Prostate gland (tissue), 2 donors: ENCODE measurements around the gene MTFMT.

Experiments used
- CTCF ChIP-seq, 4 experiments: fragments of 200-600 bp in 2 of 4; fragments of 450-650 bp in 2 of 4; sonication (generic) in 2 of 4; IDR thresholded peaks; 1 replicate in 3 of 4; 2 replicates in 1 of 4; pipeline ENCODE4 v1.5.1; 2016 to 2019; ENCODE audit warnings: antibody characterized with exemption in 4 of 4, mild to moderate bottlenecking in 2 of 4, moderate library complexity in 2 of 4
- POLR2A ChIP-seq: fragments of 450-650 bp; IDR thresholded peaks from one replicate; pipeline ENCODE4 v1.6.1; 2016; ENCODE audit warnings: antibody characterized with exemption, mild to moderate bottlenecking
- POLR2AphosphoS5 ChIP-seq: sonication (generic); formaldehyde crosslinking; IDR thresholded peaks from one replicate; pipeline ENCODE4 v1.6.1; 2017; ENCODE audit warnings: antibody characterized with exemption

- TF ChIP-seq CTCF (IDR thresholded peaks at IDR 0.05) = no peak
- no peak for TF ChIP-seq POLR2A
- TF ChIP-seq POLR2AphosphoS5 = no peak
Measured at GRCh38 chr15:64979252-64979710, 50.2 kb downstream of the MTFMT start.
